Kidney (tissue), 14 donors: ENCODE measurements around the gene ASB9. TPM values are rescaled to one million over a fixed set of nuclear protein-coding genes. Genes with fewer than 3 reads are reported as not detected.

Source experiments
- DNase-seq, 5 donors: peaks; one replicate each; pipeline ENCODE4 v3.0.0-alpha.2; 2013 to 2020
- FAIRE-seq: peaks from 2 replicates; lab custom pipeline; 2012; peaks lifted over from hg19 to GRCh38; lab: Jason Lieb, UNC
- H3K27ac ChIP-seq, 2 donors: one replicate each; pipeline ENCODE4 v1.7.0; 2013; ENCODE audit warnings: low read depth in 2 of 2, low read length in 2 of 2, inconsistent platforms in 1 of 2
- H3K27me3 ChIP-seq: one replicate; pipeline ENCODE4 v1.7.1; 2013; ENCODE audit warnings: low read length, inconsistent platforms; ENCODE audit not compliant: control insufficient read depth, insufficient read depth
- H3K36me3 ChIP-seq, 3 donors: one replicate each; pipeline versions ENCODE4 v1.7.0 to v1.7.1; 2013; ENCODE audit warnings: low read length in 3 of 3, control low read depth in 1 of 3, inconsistent platforms in 1 of 3; ENCODE audit not compliant: insufficient read depth in 3 of 3, control insufficient read depth in 2 of 3
- H3K4me1 ChIP-seq, 3 donors: one replicate each; pipeline versions ENCODE4 v1.7.0 to v1.7.1; 2013; ENCODE audit warnings: low read length in 3 of 3, inconsistent platforms in 1 of 3, low read depth in 1 of 3; ENCODE audit not compliant: control insufficient read depth in 2 of 3, insufficient read depth in 2 of 3
- H3K4me3 ChIP-seq, 3 donors: one replicate each; pipeline versions ENCODE4 v1.7.0 to v1.8.1; 2013; ENCODE audit warnings: low read length in 3 of 3, control low read depth in 1 of 3, inconsistent platforms in 1 of 3
- H3K9ac ChIP-seq, 3 donors: one replicate each; pipeline versions ENCODE4 v1.7.0 to v1.7.1; 2013; ENCODE audit warnings: low read length in 3 of 3, control low read depth in 1 of 3, inconsistent platforms in 1 of 3
- H3K9me3 ChIP-seq, 3 donors: one replicate each; pipeline versions ENCODE4 v1.7.0 to v1.7.1; 2013; ENCODE audit warnings: low read length in 3 of 3, control low read depth in 1 of 3, inconsistent platforms in 1 of 3; ENCODE audit not compliant: control insufficient read depth in 2 of 3, insufficient read depth in 1 of 3
- intact Hi-C: fragments of 100-400 bp; cut with DNase I; formaldehyde crosslinking; loops from one replicate; pipeline ENCODE4 v1.11.1; 2022
- polyA plus RNA-seq: library from polyadenylated mRNA; stranded (reverse); fragments of 350-450 nt; fragmentation: Illumina TruSeq; extraction: RNeasy Lipid Tissue Mini Kit (QIAGEN cat#74804); gene quantifications from one replicate; pipeline ENCODE4 v1.2.3, GENCODE V29; 2014; ENCODE audit warnings: low read depth, low replicate concordance; ENCODE audit not compliant: insufficient read depth
- total RNA-seq: library from RNA; stranded (reverse); fragmentation: NEBNext Ultra II Directional; extraction: Animal tissue kit (Norgen Biotek cat#: 25700); gene quantifications from one replicate; pipeline ENCODE4 v1.2.1, GENCODE V29; 2021
- TF ChIP-seq, protein P1 (sequence below): IDR thresholded peaks from 3 replicates; pipeline ENCODE4 v1.5.1; 2012; ENCODE audit warnings: mild to moderate bottlenecking, moderate library complexity, borderline replicate concordance; ENCODE audit not compliant: insufficient read depth; ENCODE audit errors: extremely low read depth
- donor health status: control.
- donor health status: control.
- donor health status: control.
- donor health status: control.
- donor health status: control.
- donor health status: DM: yes; HTN: yes; CAD: no.
- donor health status: Normal renal cell carcinoma (clear cell type).

The ASB9 gene
- total and polyA plus RNA-seq, 2 donors from 2014 or later: 2.6 to 15.7 TPM

DNA sequence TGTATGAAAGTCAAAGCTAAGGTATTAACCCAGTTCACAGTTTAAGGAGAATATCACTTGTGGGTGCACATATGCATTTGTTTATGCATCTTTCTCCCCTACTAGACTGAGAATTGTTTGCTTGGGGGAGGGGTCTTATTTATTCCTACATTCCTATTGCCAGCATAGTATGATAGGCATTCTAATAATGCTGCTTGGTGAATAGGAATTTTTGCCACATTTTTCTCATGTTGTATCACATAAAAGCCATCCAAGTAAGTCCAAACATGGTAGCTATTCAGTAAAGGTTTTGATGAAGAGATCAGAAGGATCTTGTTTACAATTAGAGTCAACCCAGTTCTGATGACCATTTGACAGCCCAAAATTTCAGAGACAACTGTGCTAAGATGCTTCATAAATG, 48.6 kb downstream of the ASB9 start:
- H3K9ac ChIP-seq: no peak overlapping the region
- no peaks in the 10 kb centered on the region for H3K9me3 ChIP-seq
- intact Hi-C loops: no loop called here
- H3K27ac ChIP-seq: no peak overlapping the region
- no peaks in the 10 kb centered on the region for H3K36me3 ChIP-seq
- no peak overlapping the region for H3K4me3 ChIP-seq
- FAIRE-seq (no peak), DNase-seq (no peak)
- no peaks in the 10 kb centered on the region for H3K27me3 ChIP-seq
- no peaks in the 10 kb centered on the region for H3K4me1 ChIP-seq
- TF ChIP-seq, protein P1, sequence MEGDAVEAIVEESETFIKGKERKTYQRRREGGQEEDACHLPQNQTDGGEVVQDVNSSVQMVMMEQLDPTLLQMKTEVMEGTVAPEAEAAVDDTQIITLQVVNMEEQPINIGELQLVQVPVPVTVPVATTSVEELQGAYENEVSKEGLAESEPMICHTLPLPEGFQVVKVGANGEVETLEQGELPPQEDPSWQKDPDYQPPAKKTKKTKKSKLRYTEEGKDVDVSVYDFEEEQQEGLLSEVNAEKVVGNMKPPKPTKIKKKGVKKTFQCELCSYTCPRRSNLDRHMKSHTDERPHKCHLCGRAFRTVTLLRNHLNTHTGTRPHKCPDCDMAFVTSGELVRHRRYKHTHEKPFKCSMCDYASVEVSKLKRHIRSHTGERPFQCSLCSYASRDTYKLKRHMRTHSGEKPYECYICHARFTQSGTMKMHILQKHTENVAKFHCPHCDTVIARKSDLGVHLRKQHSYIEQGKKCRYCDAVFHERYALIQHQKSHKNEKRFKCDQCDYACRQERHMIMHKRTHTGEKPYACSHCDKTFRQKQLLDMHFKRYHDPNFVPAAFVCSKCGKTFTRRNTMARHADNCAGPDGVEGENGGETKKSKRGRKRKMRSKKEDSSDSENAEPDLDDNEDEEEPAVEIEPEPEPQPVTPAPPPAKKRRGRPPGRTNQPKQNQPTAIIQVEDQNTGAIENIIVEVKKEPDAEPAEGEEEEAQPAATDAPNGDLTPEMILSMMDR: no peak

DNA sequence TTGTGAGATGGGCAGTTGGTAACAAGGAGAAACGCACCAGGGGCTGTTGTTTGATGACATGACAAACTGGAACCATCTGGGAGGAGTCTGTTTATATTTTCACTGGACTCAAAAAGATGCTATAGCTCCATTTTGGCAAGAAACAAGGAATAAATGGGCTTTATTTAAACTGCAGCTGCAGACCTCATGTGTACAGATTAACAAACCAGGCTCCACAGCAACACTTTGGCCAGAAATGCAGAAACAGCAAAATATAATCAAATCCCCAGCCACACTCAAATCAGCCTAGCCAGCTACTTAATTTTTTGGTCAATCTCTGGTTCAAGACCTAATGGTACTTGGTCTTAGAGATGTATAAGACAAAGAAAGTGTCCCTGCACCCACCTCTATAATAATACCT, 52.7 kb downstream of the ASB9 start:
- FAIRE-seq (no peak), DNase-seq (no peak)
- Histone ChIP-seq H3K9me3 (no peaks in the 10 kb centered on the region), H3K27me3 (no peaks in the 10 kb centered on the region), H3K4me3 (no peak overlapping the region), H3K27ac (no peak overlapping the region), H3K9ac (no peak overlapping the region), H3K4me1 (no peaks in the 10 kb centered on the region), H3K36me3 (no peaks in the 10 kb centered on the region)
- TF ChIP-seq, protein P1: no peak
- intact Hi-C loops: no loop called here

DNA sequence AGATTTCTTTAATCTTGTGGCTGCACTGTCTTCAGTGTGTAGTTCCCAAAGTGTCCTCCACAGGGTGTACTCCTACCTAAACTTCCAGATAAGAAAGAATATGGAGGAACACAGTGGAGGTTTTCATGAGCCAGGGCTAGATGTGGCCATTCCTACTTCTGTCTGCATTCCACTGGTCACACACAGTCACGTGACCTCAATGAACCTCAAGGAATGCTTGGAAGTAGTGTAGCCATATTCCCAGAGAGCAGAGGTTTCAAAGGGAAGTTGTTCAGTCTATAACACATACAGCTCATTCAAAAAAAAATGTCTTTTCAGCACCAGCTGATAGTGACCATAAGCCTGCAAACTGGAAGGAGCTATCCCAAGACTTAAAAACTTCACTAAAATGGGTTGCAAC, 53.6 kb downstream of the ASB9 start:
- intact Hi-C loops: no loop called here
- no peaks in the 10 kb centered on the region for H3K4me1 ChIP-seq
- no peak overlapping the region for H3K27ac ChIP-seq
- FAIRE-seq (no peak), DNase-seq (no peak)
- H3K36me3 ChIP-seq: no peaks in the 10 kb centered on the region
- no peaks in the 10 kb centered on the region for H3K27me3 ChIP-seq
- TF ChIP-seq, protein P1: no peak
- no peaks in the 10 kb centered on the region for H3K9me3 ChIP-seq
- no peak overlapping the region for H3K9ac ChIP-seq
- H3K4me3 ChIP-seq: no peak overlapping the region

DNA sequence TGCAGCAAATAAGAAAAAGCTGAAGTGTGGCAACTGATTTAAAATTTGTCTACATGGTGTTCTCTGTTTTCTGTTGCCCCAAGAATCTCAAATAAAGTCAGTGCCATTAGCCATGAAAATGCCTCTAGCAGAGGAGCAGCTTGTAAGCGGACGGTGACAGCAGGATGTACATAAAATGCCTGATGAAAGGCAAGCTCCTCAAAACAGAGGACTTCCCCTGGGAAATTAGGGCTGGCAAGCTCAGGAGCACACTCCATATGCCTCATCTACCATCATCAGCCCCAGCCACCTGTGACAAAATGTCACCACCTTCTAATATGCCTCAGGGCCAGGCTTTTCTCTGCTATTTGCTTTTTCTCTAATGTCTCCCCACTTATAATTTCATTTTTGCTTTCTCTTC, 54.5 kb downstream of the ASB9 start:
- H3K9ac ChIP-seq: no peak overlapping the region
- no peaks in the 10 kb centered on the region for H3K27me3 ChIP-seq
- no peaks in the 10 kb centered on the region for H3K36me3 ChIP-seq
- H3K4me1 ChIP-seq: no peaks in the 10 kb centered on the region
- H3K27ac ChIP-seq: no peak overlapping the region
- DNase-seq (no peak), FAIRE-seq (no peak)
- TF ChIP-seq, protein P1: no peak
- no peak overlapping the region for H3K4me3 ChIP-seq
- no peaks in the 10 kb centered on the region for H3K9me3 ChIP-seq
- intact Hi-C loops: no loop called here
